PFSK-1 (cell line): ENCODE results near the gene PIEZO1.
A peak's percentile ranks its signal among the peaks of the same experiment; 100 is the strongest.

Experiments
- FOXP2 ChIP-seq: optimal IDR thresholded peaks from 2 replicates; pipeline ENCODE3; 2011; ENCODE audit warnings: borderline replicate concordance, control low read depth, inconsistent platforms; ENCODE audit not compliant: insufficient read depth; ENCODE audit errors: extremely low read length, extremely low read depth
- POLR2AphosphoS5 ChIP-seq: IDR thresholded peaks from 2 replicates; pipeline ENCODE4 v1.6.1; 2012; ENCODE audit warnings: low read depth, mild to moderate bottlenecking, control low read depth, low read length, moderate library complexity
- REST ChIP-seq, 2 experiments: IDR thresholded peaks; 2 replicates each; pipeline versions ENCODE4 v1.6.1 to v1.8.0; 2011 to 2012; ENCODE audit warnings: low read depth in 2 of 2, low read length in 2 of 2, control low read depth in 1 of 2, inconsistent platforms in 1 of 2, mild to moderate bottlenecking in 1 of 2, moderate library complexity in 1 of 2; ENCODE audit not compliant: insufficient read depth in 1 of 2
- SIN3A ChIP-seq: IDR thresholded peaks from 2 replicates; pipeline ENCODE4 v1.6.1; 2012; ENCODE audit warnings: mild to moderate bottlenecking, low read length, moderate library complexity, borderline replicate concordance; ENCODE audit not compliant: insufficient read depth

GRCh38 chr16:88783391-88784073 is 1.5 kb downstream of the PIEZO1 start:
- no peak for TF ChIP-seq SIN3A
- no peak for TF ChIP-seq REST (IDR thresholded peaks at IDR 0.05; ENCODE audit: insufficient read depth in 1 of 2, low read depth in 2 of 2, low read length in 2 of 2)
- TF ChIP-seq POLR2AphosphoS5 = no peak
- TF ChIP-seq FOXP2 = peak; percentile 54
